CD4-positive, alpha-beta T cell (primary cell): ENCODE data around the gene KRT76. TPM values are rescaled to one million over a fixed set of nuclear protein-coding genes. Genes with fewer than 3 reads are reported as not detected.

Experiments
- ATAC-seq: fragments of 200-7000 bp; cut with Tn5 transposase; one replicate; pipeline ENCODE4 v1.10.0; 2022; ENCODE audit warnings: mild to moderate bottlenecking; ENCODE audit not compliant: poor library complexity
- CTCF ChIA-PET: fragments of 350-600 bp; sonication (Branson Sonifier 250); formaldehyde crosslinking; loops from one replicate; lab custom pipeline; 2021; ENCODE audit warnings: antibody characterized with exemption, inconsistent platforms; lab: Charles Lee
- POLR2A ChIA-PET: fragments of 350-600 bp; sonication (Branson Sonifier 250); formaldehyde crosslinking; loops from one replicate; lab custom pipeline; 2021; ENCODE audit warnings: antibody characterized with exemption, inconsistent platforms; lab: Charles Lee
- DNase-seq, 14 experiments: peaks; one replicate each; pipeline ENCODE4 v3.0.0-alpha.2; 2013 to 2020; ENCODE audit warnings: mixed read lengths in 2 of 14
- H3K27ac ChIP-seq, 2 donors: one replicate each; pipeline versions ENCODE4 v1.5.1 to v1.7.0; 2013; ENCODE audit warnings: low read length in 2 of 2, low read depth in 1 of 2, mild to moderate bottlenecking in 1 of 2
- H3K27me3 ChIP-seq, 2 experiments: 1 replicate in 1 of 2; 2 replicates in 1 of 2; pipeline versions ENCODE4 v1.6.1 to v1.7.0; 2013; ENCODE audit warnings: low read length in 2 of 2, control low read depth in 1 of 2, mild to moderate bottlenecking in 1 of 2, moderate library complexity in 1 of 2; ENCODE audit not compliant: insufficient read depth in 2 of 2, control insufficient read depth in 1 of 2
- H3K36me3 ChIP-seq: one replicate; pipeline ENCODE4 v1.6.1; 2013; ENCODE audit warnings: low read length, control low read depth; ENCODE audit not compliant: insufficient read depth
- H3K4me1 ChIP-seq: one replicate; pipeline ENCODE4 v1.6.1; 2013; ENCODE audit warnings: low read length, control low read depth; ENCODE audit not compliant: insufficient read depth
- H3K4me3 ChIP-seq: one replicate; pipeline ENCODE4 v1.5.1; 2013; ENCODE audit warnings: mild to moderate bottlenecking, low read length, moderate library complexity
- H3K9me3 ChIP-seq, 2 experiments: 1 replicate in 1 of 2; 2 replicates in 1 of 2; pipeline versions ENCODE4 v1.6.1 to v1.7.0; 2013; ENCODE audit warnings: low read length in 2 of 2, mild to moderate bottlenecking in 2 of 2, control low read depth in 1 of 2, moderate library complexity in 1 of 2; ENCODE audit not compliant: control insufficient read depth in 1 of 2, insufficient read depth in 1 of 2
- H3K27ac Mint-ChIP-seq: one replicate; pipeline ENCODE4 v1.8.0; 2020; ENCODE audit warnings: mixed read lengths
- H3K27me3 Mint-ChIP-seq: one replicate; pipeline ENCODE4 v1.8.0; 2021; ENCODE audit warnings: mixed read lengths
- H3K36me3 Mint-ChIP-seq: one replicate; pipeline ENCODE4 v1.8.0; 2021; ENCODE audit warnings: low read depth, mixed read lengths
- H3K4me1 Mint-ChIP-seq: one replicate; pipeline ENCODE4 v1.8.0; 2021; ENCODE audit warnings: low read depth, mixed read lengths
- H3K4me3 Mint-ChIP-seq: one replicate; pipeline ENCODE4 v1.8.0; 2020; ENCODE audit warnings: mild to moderate bottlenecking, mixed read lengths
- H3K9me3 Mint-ChIP-seq: one replicate; pipeline ENCODE4 v1.8.0; 2020; ENCODE audit warnings: mixed read lengths
- CTCF ChIP-seq: fragments of 200-600 bp; IDR thresholded peaks from one replicate; pipeline ENCODE4 v1.8.0; 2022; ENCODE audit warnings: antibody characterized with exemption, mild to moderate bottlenecking
- intact Hi-C, 2 experiments: fragments of 100-400 bp; cut with DNase I in 1 of 2; cut with micrococcal nuclease in 1 of 2; formaldehyde crosslinking; loops; one replicate each; pipeline versions ENCODE4 v1.15.1 to v1.9.0; 2023 to 2025; cut with DNase I, micrococcal nuclease
- total RNA-seq, 174 experiments: library from RNA in 2 of 174; stranded (reverse) in 2 of 174; gene quantifications; one replicate each; pipeline ENCODE4 v1.2.3 and lab custom pipeline; 2021 to 2026

KRT76 gene
- total RNA-seq, 2 experiments from 2014 or later = not detected

GRCh38 chr12:52783563-52784316, 6.6 kb upstream of the KRT76 start:
- no peak overlapping the region for H3K4me3 Mint-ChIP-seq
- no peaks in the 10 kb centered on the region for H3K4me1 Mint-ChIP-seq
- H3K9me3 ChIP-seq = no peaks in the 10 kb centered on the region
- no peak overlapping the region for H3K4me3 ChIP-seq
- H3K27me3 ChIP-seq = peaks cover 0 to 8% of the 10 kb centered on the region in 2 experiments
- no peaks in the 10 kb centered on the region for H3K9me3 Mint-ChIP-seq
- CTCF ChIA-PET = no interaction called here
- H3K36me3 ChIP-seq = no peaks in the 10 kb centered on the region
- DNase-seq (no peak), ATAC-seq (no peak)
- H3K27me3 Mint-ChIP-seq = peaks cover 32% of the 10 kb centered on the region
- no peak overlapping the region for H3K27ac Mint-ChIP-seq
- intact Hi-C loops = no loop called here
- POLR2A ChIA-PET = no interaction called here
- TF ChIP-seq CTCF = no peak
- no peaks in the 10 kb centered on the region for H3K4me1 ChIP-seq
- H3K27ac ChIP-seq = no peak overlapping the region
- H3K36me3 Mint-ChIP-seq = no peaks in the 10 kb centered on the region

GRCh38 chr12:52782502-52782901, 5.4 kb upstream of the KRT76 start:
- POLR2A ChIA-PET = no interaction called here
- no peak for TF ChIP-seq CTCF
- ATAC-seq (no peak), DNase-seq (no peak)
- CTCF ChIA-PET = no interaction called here
- no peak overlapping the region for H3K4me3 ChIP-seq
- Mint-ChIP-seq H3K27me3 (peaks cover 22% of the 10 kb centered on the region), H3K27ac (no peak overlapping the region), H3K4me1 (no peaks in the 10 kb centered on the region), H3K4me3 (no peak overlapping the region), H3K9me3 (no peaks in the 10 kb centered on the region), H3K36me3 (no peaks in the 10 kb centered on the region)
- H3K27me3 ChIP-seq = peaks cover 0 to 5% of the 10 kb centered on the region in 2 experiments
- intact Hi-C loops = no loop called here
- H3K36me3 ChIP-seq = no peaks in the 10 kb centered on the region
- no peak overlapping the region for H3K27ac ChIP-seq
- H3K9me3 ChIP-seq = no peaks in the 10 kb centered on the region
- H3K4me1 ChIP-seq = no peaks in the 10 kb centered on the region

- no peak overlapping the region for H3K4me3 ChIP-seq
- POLR2A ChIA-PET = no interaction called here
- peaks cover 0 to 5% of the 10 kb centered on the region in 2 experiments for H3K9me3 ChIP-seq
- H3K4me1 ChIP-seq = no peaks in the 10 kb centered on the region
- no peak for TF ChIP-seq CTCF
- DNase-seq (no peak), ATAC-seq (no peak)
- Mint-ChIP-seq H3K9me3 (no peaks in the 10 kb centered on the region), H3K4me1 (no peaks in the 10 kb centered on the region), H3K4me3 (no peak overlapping the region), H3K27ac (no peak overlapping the region), H3K27me3 (peaks cover 18% of the 10 kb centered on the region), H3K36me3 (no peaks in the 10 kb centered on the region)
- CTCF ChIA-PET = no interaction called here
- no peaks in the 10 kb centered on the region for H3K36me3 ChIP-seq
- H3K27me3 ChIP-seq = peaks cover 0 to 5% of the 10 kb centered on the region in 2 experiments
- H3K27ac ChIP-seq = no peak overlapping the region
- intact Hi-C loops = no loop called here
Observed at GRCh38 chr12:52781399-52782082, 4.4 kb upstream of the KRT76 start.
